ENCODE data around the gene SPOCD1.

Gene SPOCD1

DNA sequence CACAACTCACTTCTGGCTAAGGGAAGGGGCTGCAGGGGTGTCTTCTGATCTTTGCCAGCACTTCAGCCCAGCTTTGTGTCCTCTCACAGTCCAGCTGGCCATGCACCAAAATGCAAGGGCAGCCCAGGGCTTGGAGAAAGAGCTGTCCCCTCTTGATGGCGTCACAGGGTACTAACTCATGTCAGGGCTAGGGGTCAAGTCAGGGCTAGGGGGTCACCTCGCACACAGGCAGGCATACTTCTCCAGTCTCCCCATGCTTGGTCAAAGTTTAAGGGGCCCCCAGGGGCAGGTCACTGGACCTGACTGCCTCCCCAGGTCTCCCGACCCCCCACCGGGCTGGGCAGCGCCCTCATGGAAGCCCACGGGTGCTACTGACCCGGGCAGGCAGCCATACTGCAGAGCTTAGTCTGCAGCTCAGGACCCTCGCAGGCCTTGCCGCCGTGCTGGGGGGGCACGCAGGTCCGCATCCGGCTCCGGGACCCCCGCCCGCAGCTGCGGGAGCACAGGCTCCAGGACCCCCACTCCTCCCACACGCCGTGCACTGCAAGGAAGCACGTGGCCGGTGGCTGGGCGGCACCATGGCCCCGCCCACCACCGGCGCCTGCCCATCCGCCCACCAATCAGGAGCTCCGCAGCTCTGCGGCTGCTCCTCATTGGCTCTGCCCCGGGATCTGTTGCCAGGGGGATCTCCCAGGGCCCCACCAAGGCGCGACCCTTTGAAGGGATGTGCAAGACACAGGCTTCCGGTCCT lies 73.2 kb downstream of the SPOCD1 start:
- DNase-seq (ENCODE audit: low read depth in 1 of 2, low spot score in 1 of 2) = no peak

Measured in activated T-helper 1 cell treated with anti-CD3 and anti-CD28 coated beads, Interleukin-2, amount 50 U/mL, for 16 hours (primary cell).